HG02970 (cell line): ENCODE measurements around the gene NDUFAF7.
"Not testable (repeated sequence)": the region's sequence is repeated elsewhere in the genome, so short reads cannot be mapped to it uniquely, and the experiment has no call there.

Experiments
- ATAC-seq: cut with Tn5 transposase; IDR thresholded peaks from one replicate; pipeline ENCODE4 v1.9.1; 2021; ENCODE audit warnings: mild to moderate bottlenecking, moderate library complexity, moderate number of reproducible peaks; ENCODE audit not compliant: unreplicated experiment, low FRiP score

The NDUFAF7 gene

DNA sequence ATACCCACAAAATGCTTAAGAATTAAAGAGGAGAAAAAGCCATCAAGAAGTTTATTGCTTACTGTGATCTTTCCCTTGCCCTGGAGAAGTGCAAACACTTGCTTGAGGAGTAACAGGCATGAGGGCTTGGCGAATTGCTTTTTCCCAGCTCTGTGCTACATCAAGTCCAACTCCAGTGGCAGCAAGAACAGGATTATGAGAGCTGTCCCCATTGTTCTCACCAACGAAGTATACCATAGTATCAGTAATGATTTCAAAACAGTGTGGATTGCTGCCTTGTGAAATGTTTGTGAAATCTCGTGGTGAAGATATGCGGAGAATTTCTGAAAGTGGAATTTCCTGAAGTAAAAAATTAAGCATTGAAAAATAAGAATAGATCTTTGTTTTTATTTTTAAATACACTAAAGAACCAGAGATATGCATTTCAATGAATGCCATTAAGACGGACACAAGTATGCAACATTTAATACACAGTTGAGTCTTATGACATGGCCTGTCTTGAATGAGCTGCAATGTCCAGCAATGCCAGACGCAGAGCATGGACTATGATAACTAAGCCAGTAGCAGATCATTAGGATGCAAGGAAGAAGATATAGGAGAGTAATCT is 43.0 kb downstream of the NDUFAF7 start:
- ATAC-seq = no peak

DNA sequence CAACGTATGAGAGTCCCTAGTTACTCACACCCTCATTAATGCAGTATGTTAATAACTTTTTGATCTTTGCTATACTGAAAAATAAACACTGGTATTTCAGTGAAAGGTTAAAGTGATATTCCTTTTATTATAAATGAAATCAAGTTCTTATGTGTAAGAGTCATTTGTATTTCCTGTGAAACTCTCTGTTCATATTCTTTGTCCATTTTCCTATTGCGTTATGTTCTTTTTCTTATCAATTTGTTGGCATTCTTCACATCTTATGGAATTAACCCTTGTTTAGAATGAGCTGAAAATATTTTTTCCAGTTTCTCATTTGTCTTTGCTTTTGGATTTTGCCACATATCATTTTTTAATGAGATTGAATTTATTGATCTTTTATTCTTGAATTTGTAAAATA is 44.8 kb downstream of the NDUFAF7 start:
- ATAC-seq = no peak

DNA sequence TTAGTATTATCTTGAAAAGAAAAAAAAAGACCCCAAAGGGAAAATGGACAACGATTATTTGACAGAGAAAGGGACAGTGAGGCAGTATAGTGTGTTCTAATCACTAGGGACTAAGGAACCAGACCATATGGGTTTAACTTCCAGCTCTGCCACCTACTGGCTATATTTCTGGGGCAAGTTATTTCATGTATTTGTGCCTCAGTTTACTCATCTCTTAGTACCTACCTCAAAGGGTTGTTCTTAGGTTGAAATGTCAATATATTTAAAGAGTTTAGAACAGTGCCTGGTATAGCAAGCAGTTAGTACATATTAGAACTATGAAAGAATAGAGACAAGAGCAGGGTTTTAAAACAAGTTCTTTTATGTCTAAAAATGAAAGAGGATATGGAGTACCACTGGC is 50.5 kb downstream of the NDUFAF7 start:
- ATAC-seq = no peak

DNA sequence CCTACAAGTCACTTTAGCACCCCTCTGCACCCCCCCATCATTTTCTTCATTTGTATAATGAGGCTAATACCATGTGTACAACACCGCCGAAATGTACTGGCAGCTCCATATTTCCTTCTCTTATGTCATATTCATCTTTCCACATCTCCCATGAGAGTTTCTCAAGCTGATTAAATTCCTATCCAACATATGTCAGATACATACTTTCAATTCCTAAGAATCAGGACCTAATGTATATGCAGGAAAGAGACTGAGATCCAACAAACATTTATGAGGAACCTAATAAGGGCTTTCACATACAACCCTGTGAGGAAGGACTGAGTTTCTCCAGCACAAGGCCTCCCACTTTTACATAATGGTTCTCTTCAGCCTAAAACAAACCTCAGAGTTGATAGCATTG is 51.3 kb downstream of the NDUFAF7 start:
- no peak for ATAC-seq

DNA sequence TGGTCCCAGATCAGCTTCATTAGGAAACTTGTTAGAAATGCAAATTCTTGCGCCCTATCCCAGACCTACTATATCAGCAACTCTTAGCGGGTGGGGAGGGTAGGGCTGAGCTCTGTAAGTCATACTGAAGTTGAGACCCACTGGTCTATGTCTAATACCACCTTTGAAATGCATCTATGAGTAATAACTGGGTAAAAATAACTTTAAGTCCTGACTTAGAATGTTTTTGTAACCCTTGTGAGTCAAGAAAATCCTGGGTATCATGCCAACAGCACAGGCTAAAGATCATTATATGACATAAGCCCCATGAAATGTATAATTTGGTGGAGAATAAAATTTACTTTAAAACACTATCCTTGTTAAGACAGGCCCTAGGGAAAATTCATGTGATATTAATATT is 51.7 kb downstream of the NDUFAF7 start:
- no peak for ATAC-seq

DNA sequence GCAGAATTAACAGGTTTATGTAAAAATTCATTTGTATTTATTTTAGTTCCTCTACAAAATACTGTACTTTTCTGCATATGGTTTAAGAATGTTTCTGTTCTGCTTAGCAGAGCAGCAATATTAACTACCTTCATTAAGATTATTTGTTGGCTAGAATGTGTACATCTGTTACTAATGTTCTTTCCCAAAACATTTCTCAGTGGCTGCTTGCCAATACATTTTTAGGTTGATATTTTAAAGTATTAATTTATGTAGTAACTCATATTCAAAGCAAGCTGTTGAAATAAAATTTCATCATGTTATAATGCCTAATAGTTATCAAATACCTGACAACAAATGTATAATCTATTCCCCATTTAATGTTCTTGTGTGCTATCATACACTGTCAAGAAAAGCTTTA is 52.9 kb downstream of the NDUFAF7 start:
- ATAC-seq = no peak

DNA sequence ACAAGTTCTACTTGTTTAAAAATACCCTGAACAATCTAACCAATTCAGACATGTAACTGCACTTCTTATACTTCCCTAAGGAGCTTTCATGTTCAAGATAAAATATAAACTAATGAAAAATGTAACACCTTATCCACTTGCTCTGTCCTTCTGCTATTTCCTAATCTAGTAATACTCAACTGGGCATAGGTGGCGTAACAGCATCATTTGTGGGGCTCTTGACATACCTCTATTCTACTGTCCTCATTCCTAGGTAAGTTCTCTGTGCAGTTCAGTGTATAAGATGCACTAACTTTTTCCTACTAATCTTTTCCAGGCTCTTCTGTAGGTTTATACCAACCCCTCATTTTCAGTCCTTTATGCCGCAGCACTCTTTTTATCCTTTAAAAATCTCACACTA is 56.5 kb downstream of the NDUFAF7 start:
- ATAC-seq = no peak

DNA sequence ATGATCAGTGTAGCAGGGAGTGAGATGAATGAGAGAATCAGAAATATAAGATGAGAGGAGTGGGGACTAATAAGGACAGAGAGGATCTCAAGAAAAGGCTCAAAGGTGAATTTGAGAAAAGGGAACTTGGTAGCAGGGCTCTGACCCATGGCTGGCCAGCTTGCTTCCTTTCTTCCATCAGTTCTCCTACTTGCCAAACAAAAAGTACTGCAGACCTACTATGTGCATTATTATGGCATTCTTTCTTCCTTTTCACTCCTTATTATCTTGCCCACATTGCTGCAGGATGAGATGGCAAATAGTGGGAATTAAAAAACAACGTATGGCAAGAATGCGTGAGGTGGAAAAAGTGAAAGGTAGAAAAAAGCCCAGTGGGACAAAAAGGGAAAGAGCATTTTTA is 60.2 kb downstream of the NDUFAF7 start:
- ATAC-seq = no peak

DNA sequence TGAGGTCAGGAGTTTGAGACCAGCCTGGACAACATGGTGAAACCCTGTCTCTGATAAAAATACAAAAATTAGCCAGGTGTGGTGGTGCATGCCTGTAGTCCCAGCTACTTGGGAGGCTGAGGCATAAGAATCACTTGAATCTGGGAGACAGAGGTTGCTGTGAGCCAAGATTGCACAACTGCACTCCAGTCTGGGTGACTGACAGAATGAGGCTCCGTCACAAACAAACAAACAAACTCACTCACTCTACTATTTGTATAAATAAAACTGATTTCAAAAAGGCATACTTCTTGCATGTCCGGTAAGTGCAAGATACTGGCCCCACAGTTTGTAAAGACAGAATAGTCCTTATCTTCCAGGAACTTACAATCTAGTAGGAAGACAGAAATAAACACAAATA is 63.4 kb downstream of the NDUFAF7 start:
- ATAC-seq = not testable (repeated sequence)

DNA sequence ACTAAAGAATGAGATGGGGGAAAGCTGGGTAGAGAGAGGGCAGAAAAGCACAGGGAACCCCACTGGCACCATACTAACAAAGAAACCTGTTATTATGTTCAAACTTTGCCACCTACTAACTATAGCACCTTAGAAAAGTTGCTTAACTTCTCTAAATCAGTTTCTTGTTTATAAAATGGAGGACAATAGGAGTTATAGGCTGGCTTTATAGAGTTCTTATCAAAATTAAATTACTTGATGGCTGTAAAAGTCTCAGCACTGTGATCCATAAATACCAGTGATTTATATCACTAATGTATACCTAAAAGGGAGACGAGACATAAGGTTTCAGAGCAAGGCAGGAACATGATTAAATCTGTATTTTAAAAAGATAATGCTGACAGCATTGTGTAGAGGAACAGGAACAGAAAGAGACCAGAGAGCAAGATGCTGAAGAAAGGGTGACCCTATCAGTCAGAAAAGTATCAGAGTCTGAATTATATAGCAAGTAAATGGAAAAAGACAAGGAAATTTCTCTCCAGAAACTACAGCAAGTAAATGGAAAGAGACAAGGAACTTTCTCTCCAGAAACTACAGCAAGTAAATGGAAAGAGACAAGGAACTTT is 64.1 kb downstream of the NDUFAF7 start:
- no peak for ATAC-seq

DNA sequence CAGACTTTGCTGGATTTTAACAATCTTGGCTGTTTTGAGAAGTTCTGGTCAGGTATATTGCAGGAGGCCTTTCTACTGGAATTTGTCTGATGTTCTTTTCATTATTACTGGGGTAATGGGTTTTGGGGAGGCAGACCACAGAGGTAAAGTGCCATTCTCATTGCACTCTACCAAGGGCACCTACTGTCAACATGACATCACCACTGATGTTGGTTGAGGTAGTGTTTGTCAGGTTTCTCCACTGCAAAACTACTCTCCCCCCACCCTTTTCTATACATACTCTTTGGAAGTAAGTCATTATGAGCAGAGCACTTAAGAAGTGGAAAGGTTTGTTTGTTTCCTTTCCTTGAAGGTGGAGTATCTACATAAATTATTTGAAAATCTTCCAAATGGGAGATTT is 66.2 kb downstream of the NDUFAF7 start:
- no peak for ATAC-seq
